RWPE2 (cell line): ENCODE measurements around the gene GLP1R.

Experiments used
- ATAC-seq: fragments of 200-7000 bp; cut with Tn5 transposase; 3 replicates; pipeline ENCODE4 v1.9.1; 2021; ENCODE audit warnings: low read depth
- DNase-seq: peaks from one replicate; pipeline ENCODE4 v3.0.0-alpha.2; 2020; ENCODE audit warnings: low spot score
- H3K27ac ChIP-seq: fragments of 450-650 bp; 2 replicates; pipeline ENCODE4 v1.5.1; 2017; ENCODE audit warnings: mild to moderate bottlenecking; ENCODE audit not compliant: poor library complexity, severe bottlenecking
- H3K27me3 ChIP-seq: fragments of 250-450 bp; sonication (Bioruptor Pico); 2 replicates; pipeline ENCODE4 v1.5.1; 2021; ENCODE audit warnings: mild to moderate bottlenecking, moderate library complexity; ENCODE audit not compliant: insufficient read depth, poor library complexity, severe bottlenecking
- H3K36me3 ChIP-seq: fragments of 250-450 bp; sonication (Bioruptor Pico); 2 replicates; pipeline ENCODE4 v1.5.1; 2020; ENCODE audit warnings: low read depth, mild to moderate bottlenecking, moderate library complexity
- H3K4me1 ChIP-seq: fragments of 250-450 bp; sonication (Bioruptor Pico); 2 replicates; pipeline ENCODE4 v1.5.1; 2021; ENCODE audit warnings: mild to moderate bottlenecking, moderate library complexity; ENCODE audit not compliant: insufficient read depth, poor library complexity, severe bottlenecking
- H3K4me3 ChIP-seq: fragments of 250-450 bp; sonication (Bioruptor Pico); 2 replicates; pipeline ENCODE4 v1.5.1; 2021; ENCODE audit warnings: mild to moderate bottlenecking, moderate library complexity; ENCODE audit not compliant: severe bottlenecking
- H3K9me3 ChIP-seq: fragments of 250-450 bp; sonication (Bioruptor Pico); 2 replicates; pipeline ENCODE4 v1.5.1; 2021; ENCODE audit warnings: mild to moderate bottlenecking, moderate library complexity; ENCODE audit not compliant: severe bottlenecking
- CTCF ChIP-seq: fragments of 450-650 bp; IDR thresholded peaks from one replicate; pipeline ENCODE4 v1.5.1; 2017; ENCODE audit warnings: mild to moderate bottlenecking, moderate library complexity; ENCODE audit not compliant: poor library complexity, severe bottlenecking

Gene GLP1R

GRCh38 chr6:39053016-39053624, 4.5 kb downstream of the GLP1R start:
- Histone ChIP-seq H3K4me3 (no peak overlapping the region), H3K36me3 (no peaks in the 10 kb centered on the region), H3K4me1 (no peaks in the 10 kb centered on the region), H3K9me3 (no peaks in the 10 kb centered on the region), H3K27me3 (peaks cover 16% of the 10 kb centered on the region), H3K27ac (no peak overlapping the region)
- TF ChIP-seq CTCF: no peak
- no peak for DNase-seq
- no peak for ATAC-seq

GRCh38 chr6:39053854-39054576, 5.4 kb downstream of the GLP1R start:
- H3K4me3 ChIP-seq: no peak overlapping the region
- no peaks in the 10 kb centered on the region for H3K4me1 ChIP-seq
- no peaks in the 10 kb centered on the region for H3K36me3 ChIP-seq
- no peak for TF ChIP-seq CTCF
- DNase-seq (no peak), ATAC-seq (no peak)
- H3K27me3 ChIP-seq: peaks cover 7% of the 10 kb centered on the region
- no peak overlapping the region for H3K27ac ChIP-seq
- H3K9me3 ChIP-seq: no peaks in the 10 kb centered on the region

- Histone ChIP-seq H3K27ac (no peak overlapping the region), H3K4me1 (no peaks in the 10 kb centered on the region), H3K36me3 (no peaks in the 10 kb centered on the region), H3K4me3 (no peak overlapping the region), H3K27me3 (peaks cover under 1% of the 10 kb centered on the region), H3K9me3 (no peaks in the 10 kb centered on the region)
- ATAC-seq (no peak), DNase-seq (no peak)
- TF ChIP-seq CTCF: no peak
These were observed 6.1 kb downstream of the GLP1R start for GRCh38 chr6:39054577-39055142.

- Histone ChIP-seq H3K9me3 (no peaks in the 10 kb centered on the region), H3K27me3 (peaks cover 4% of the 10 kb centered on the region), H3K36me3 (no peaks in the 10 kb centered on the region), H3K4me1 (no peaks in the 10 kb centered on the region), H3K4me3 (no peak overlapping the region), H3K27ac (no peak overlapping the region)
- DNase-seq: no peak
- ATAC-seq: no peak
- TF ChIP-seq CTCF: no peak
These were observed 7.1 kb downstream of the GLP1R start for GRCh38 chr6:39055661-39056060.

- TF ChIP-seq CTCF: no peak
- no peaks in the 10 kb centered on the region for H3K36me3 ChIP-seq
- no peaks in the 10 kb centered on the region for H3K4me1 ChIP-seq
- no peaks in the 10 kb centered on the region for H3K9me3 ChIP-seq
- no peak overlapping the region for H3K27ac ChIP-seq
- ATAC-seq: no peak
- H3K4me3 ChIP-seq: no peak overlapping the region
- DNase-seq: no peak
- H3K27me3 ChIP-seq: peaks cover 7% of the 10 kb centered on the region
These were observed 7.6 kb downstream of the GLP1R start for GRCh38 chr6:39056191-39056590.
